Endothelial cell (in vitro differentiated cells): ENCODE results near the gene CACNA2D3. TPM values are rescaled to one million over a fixed set of nuclear protein-coding genes. Genes with fewer than 3 reads are reported as not detected.

Experiments
- DNase-seq: peaks from one replicate; pipeline ENCODE4 v3.0.0; 2021; ENCODE audit warnings: low spot score
- H3K27ac Mint-ChIP-seq: one replicate; pipeline ENCODE4 v1.8.0; 2021; ENCODE audit warnings: mixed read lengths, inconsistent platforms; ENCODE audit not compliant: unreplicated experiment
- H3K27me3 Mint-ChIP-seq: one replicate; pipeline ENCODE4 v1.8.0; 2021; ENCODE audit warnings: mild to moderate bottlenecking, moderate library complexity, mixed read lengths, inconsistent platforms; ENCODE audit not compliant: unreplicated experiment
- H3K36me3 Mint-ChIP-seq: one replicate; pipeline ENCODE4 v1.8.0; 2021; ENCODE audit warnings: mild to moderate bottlenecking, low read depth, mixed read lengths, inconsistent platforms; ENCODE audit not compliant: unreplicated experiment
- H3K4me1 Mint-ChIP-seq: one replicate; pipeline ENCODE4 v1.8.0; 2021; ENCODE audit warnings: mild to moderate bottlenecking, mixed read lengths, inconsistent platforms; ENCODE audit not compliant: unreplicated experiment
- H3K4me3 Mint-ChIP-seq: one replicate; pipeline ENCODE4 v1.8.0; 2021; ENCODE audit warnings: mild to moderate bottlenecking, mixed read lengths, inconsistent platforms; ENCODE audit not compliant: unreplicated experiment
- H3K9me3 Mint-ChIP-seq: one replicate; pipeline ENCODE4 v1.8.0; 2021; ENCODE audit warnings: mixed read lengths, inconsistent platforms; ENCODE audit not compliant: unreplicated experiment
- total RNA-seq: library from RNA; stranded (reverse); fragmentation: NEBNext Ultra II Directional; extraction: Animal tissue kit (Norgen Biotek cat#: 25700); gene quantifications from one replicate; pipeline ENCODE4 v1.2.1, GENCODE V29; 2021; ENCODE audit not compliant: unreplicated experiment
- TF ChIP-seq, protein P1 (sequence below): fragments of 200-600 bp; sonication (generic); IDR thresholded peaks from one replicate; pipeline ENCODE4 v1.5.0; 2021; ENCODE audit warnings: antibody characterized with exemption; ENCODE audit not compliant: unreplicated experiment

Gene CACNA2D3
- total RNA-seq, 1 donor from 2014 or later: 0.46 TPM

DNA sequence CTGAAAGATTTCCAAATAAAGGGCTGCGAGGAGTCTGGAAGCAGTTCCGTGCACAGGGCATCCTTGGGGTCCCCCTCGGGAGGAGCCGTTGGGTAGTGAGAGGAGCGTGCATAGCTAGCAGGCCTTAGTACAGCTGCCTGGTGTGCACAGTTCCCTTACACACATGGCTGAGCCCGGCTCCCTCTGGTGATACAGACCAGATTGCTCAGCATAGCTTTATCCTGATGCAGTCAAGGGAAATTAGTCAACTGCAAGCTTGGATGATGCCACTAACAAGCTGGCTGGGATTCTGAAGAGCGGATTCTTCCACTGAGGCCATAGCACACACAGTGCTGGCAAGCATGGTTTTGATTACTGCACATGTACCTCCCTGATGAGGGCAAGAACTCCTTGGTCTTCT, 456.1 kb downstream of the CACNA2D3 start:
- Mint-ChIP-seq H3K36me3 (no peaks in the 10 kb centered on the region), H3K9me3 (no peaks in the 10 kb centered on the region), H3K27me3 (peaks cover 3% of the 10 kb centered on the region), H3K27ac (no peak overlapping the region), H3K4me1 (peaks cover 17% of the 10 kb centered on the region), H3K4me3 (no peak overlapping the region)
- TF ChIP-seq, protein P1, sequence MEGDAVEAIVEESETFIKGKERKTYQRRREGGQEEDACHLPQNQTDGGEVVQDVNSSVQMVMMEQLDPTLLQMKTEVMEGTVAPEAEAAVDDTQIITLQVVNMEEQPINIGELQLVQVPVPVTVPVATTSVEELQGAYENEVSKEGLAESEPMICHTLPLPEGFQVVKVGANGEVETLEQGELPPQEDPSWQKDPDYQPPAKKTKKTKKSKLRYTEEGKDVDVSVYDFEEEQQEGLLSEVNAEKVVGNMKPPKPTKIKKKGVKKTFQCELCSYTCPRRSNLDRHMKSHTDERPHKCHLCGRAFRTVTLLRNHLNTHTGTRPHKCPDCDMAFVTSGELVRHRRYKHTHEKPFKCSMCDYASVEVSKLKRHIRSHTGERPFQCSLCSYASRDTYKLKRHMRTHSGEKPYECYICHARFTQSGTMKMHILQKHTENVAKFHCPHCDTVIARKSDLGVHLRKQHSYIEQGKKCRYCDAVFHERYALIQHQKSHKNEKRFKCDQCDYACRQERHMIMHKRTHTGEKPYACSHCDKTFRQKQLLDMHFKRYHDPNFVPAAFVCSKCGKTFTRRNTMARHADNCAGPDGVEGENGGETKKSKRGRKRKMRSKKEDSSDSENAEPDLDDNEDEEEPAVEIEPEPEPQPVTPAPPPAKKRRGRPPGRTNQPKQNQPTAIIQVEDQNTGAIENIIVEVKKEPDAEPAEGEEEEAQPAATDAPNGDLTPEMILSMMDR: no peak
- DNase-seq: no peak

DNA sequence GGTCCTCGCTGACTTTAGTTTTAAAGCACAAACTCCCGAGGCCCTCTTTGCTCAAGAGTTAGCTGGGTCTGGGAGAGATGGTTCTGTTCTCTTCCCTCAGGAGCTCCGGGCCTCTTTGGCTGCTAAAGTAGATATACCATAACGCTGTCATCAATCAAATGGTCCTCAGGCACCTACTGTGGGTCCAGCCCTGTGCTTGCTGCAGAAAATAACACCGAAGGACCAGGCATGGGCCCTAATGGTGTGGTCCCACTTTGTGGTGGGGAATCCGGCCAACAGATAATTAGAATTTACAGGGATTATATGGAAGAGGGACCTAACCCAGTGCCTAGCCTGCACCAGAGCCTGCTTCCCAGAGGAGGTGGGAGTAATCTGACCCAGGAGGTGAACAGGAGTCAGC, 458.1 kb downstream of the CACNA2D3 start:
- Mint-ChIP-seq H3K27ac (no peak overlapping the region), H3K9me3 (no peaks in the 10 kb centered on the region), H3K27me3 (peaks cover 3% of the 10 kb centered on the region), H3K4me1 (peaks cover 4% of the 10 kb centered on the region), H3K4me3 (no peak overlapping the region), H3K36me3 (no peaks in the 10 kb centered on the region)
- DNase-seq: no peak
- TF ChIP-seq, protein P1: no peak

DNA sequence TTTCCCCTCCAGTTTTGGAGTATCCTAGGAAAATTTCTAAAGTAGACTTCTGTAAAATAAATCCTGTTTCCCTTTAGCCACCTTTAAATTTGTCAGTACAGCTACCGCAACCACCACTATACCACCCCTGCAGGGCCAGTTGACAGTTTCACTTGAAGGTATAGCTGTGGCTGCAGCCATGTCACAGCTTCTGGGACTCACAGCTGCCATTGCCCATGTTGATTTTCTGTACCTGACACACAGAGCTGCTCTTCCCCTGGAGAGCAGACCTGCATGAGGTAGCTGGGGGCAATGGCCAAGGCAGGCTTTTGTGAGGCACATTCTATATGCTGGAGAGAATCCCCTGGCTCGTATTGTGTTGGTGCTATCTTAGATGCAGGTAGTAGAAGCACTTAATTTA, 460.1 kb downstream of the CACNA2D3 start:
- Mint-ChIP-seq H3K27ac (no peak overlapping the region), H3K4me3 (no peak overlapping the region), H3K4me1 (no peaks in the 10 kb centered on the region), H3K27me3 (peaks cover 3% of the 10 kb centered on the region), H3K36me3 (no peaks in the 10 kb centered on the region), H3K9me3 (no peaks in the 10 kb centered on the region)
- TF ChIP-seq, protein P1: no peak
- no peak for DNase-seq

DNA sequence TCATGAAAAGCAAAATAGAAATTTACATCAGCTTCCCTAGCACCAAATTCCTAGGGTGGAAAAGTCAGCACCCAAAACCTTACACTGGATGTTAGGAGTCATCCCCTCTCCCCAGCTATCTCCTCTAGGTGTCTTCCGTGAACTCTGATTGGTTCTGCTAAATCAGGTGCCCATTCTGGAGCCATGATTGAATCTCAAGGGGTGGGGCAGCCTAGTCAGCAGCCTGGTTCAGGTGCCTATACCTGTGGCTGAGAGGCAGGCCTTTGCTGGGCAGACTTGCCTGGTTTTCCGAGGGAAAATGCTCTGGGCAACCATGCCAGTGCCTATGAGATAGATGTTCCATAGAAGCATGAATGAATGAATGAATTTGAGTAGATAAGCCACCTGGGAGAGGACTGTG, 468.8 kb downstream of the CACNA2D3 start:
- Mint-ChIP-seq H3K4me1 (no peaks in the 10 kb centered on the region), H3K4me3 (no peak overlapping the region), H3K36me3 (no peaks in the 10 kb centered on the region), H3K9me3 (no peaks in the 10 kb centered on the region), H3K27ac (no peak overlapping the region), H3K27me3 (peaks cover 3% of the 10 kb centered on the region)
- DNase-seq: no peak
- TF ChIP-seq, protein P1: no peak

GRCh38 chr3:54593653-54594052, 471.3 kb downstream of the CACNA2D3 start:
- no peak overlapping the region for H3K27ac Mint-ChIP-seq
- peaks cover 3% of the 10 kb centered on the region for H3K27me3 Mint-ChIP-seq
- no peak overlapping the region for H3K4me3 Mint-ChIP-seq

More at GRCh38 chr3:54593653-54594052, 471.3 kb downstream of the CACNA2D3 start:
- H3K4me1 Mint-ChIP-seq: no peaks in the 10 kb centered on the region
- H3K36me3 Mint-ChIP-seq: no peaks in the 10 kb centered on the region
- no peaks in the 10 kb centered on the region for H3K9me3 Mint-ChIP-seq
- TF ChIP-seq, protein P1: no peak
- DNase-seq: no peak
